ENCODE data around the gene ZNF618. TPM values are rescaled to one million over a fixed set of nuclear protein-coding genes. Genes with fewer than 3 reads are reported as not detected.

Gene ZNF618
- total RNA-seq, 2 donors from 2014 or later = 3.1 to 3.3 TPM

DNA sequence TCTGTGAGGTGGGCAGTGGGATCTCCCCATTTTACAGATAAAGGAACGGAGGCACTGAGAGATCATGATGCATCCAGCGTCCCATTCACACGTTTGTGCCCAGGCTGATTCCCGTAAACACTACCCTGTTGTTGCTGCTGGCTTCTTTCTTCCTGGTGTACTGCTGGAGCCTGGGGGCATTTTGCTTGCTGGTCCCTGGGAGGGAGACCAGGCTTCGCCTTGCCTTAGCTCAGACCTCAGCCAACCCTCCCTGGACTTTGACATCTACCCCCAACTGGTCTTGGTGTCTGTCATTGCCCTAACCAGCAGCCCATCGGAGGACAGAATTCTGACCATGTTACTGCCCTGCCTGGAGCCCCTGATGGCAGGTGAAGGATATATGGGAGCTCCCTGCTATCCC is 82.4 kb downstream of the ZNF618 start:
- H3K4me1 ChIP-seq = no peaks in the 10 kb centered on the region
- no peak overlapping the region for H3K9ac ChIP-seq (ENCODE audit: low read depth in 2 of 2, low read length in 2 of 2)
- no peaks in the 10 kb centered on the region for H3K9me3 ChIP-seq
- no peak overlapping the region for H3K27ac ChIP-seq
- no peaks in the 10 kb centered on the region for H3K27me3 ChIP-seq
- intact Hi-C loops (cut with DNase I) = no loop called here
- no peaks in the 10 kb centered on the region for H3K36me3 ChIP-seq
- DNase-seq = no peak
- no peak overlapping the region for H3K4me3 ChIP-seq
- TF ChIP-seq CTCF (IDR thresholded peaks at IDR 0.05) = no peak

DNA sequence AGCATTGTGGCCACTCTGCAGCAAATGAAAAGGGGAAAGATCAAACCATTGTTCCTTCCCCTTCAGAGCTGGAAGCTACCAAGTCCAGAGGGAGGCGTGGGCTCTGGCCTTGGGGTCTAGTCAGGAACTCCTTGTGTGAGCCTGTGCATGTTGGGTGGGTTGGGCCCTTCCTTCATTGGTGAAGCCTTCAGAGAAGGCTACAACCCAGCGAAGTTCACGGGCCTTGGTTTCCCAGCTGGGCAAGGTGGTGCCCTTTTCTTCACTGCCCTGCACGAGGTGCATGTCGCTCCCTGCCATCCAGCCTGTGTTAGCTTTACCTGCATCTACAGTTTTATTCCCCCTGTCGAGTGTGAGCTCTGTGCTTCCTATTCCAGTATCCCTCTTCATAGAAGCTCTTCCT is 84.7 kb downstream of the ZNF618 start:
- no peak for DNase-seq
- H3K4me1 ChIP-seq = no peaks in the 10 kb centered on the region
- no peak for TF ChIP-seq CTCF (IDR thresholded peaks at IDR 0.05)
- H3K36me3 ChIP-seq = no peaks in the 10 kb centered on the region
- H3K9me3 ChIP-seq = no peaks in the 10 kb centered on the region
- intact Hi-C loops (cut with DNase I) = loop anchor here (10.0 kb wide), 1 partner anchor 156 kb away; no protein-coding TSS in a partner anchor
- H3K4me3 ChIP-seq = no peak overlapping the region
- H3K9ac ChIP-seq (ENCODE audit: low read depth in 2 of 2, low read length in 2 of 2) = no peak overlapping the region
- no peaks in the 10 kb centered on the region for H3K27me3 ChIP-seq
- H3K27ac ChIP-seq = no peak overlapping the region

- intact Hi-C loops (cut with DNase I) = loop anchor here (10.0 kb wide), 1 partner anchor 158 kb away; no protein-coding TSS in a partner anchor
- no peak for DNase-seq
- H3K9ac ChIP-seq (ENCODE audit: low read depth in 2 of 2, low read length in 2 of 2) = no peak overlapping the region
- H3K4me3 ChIP-seq = no peak overlapping the region
- no peaks in the 10 kb centered on the region for H3K27me3 ChIP-seq
- H3K36me3 ChIP-seq = no peaks in the 10 kb centered on the region
- no peaks in the 10 kb centered on the region for H3K9me3 ChIP-seq
- H3K27ac ChIP-seq = no peak overlapping the region
- TF ChIP-seq CTCF (IDR thresholded peaks at IDR 0.05) = no peak
- H3K4me1 ChIP-seq = no peaks in the 10 kb centered on the region
Observed at GRCh38 chr9:113962396-113962795, 86.3 kb downstream of the ZNF618 start.

GRCh38 chr9:113963017-113963620 is 87.0 kb downstream of the ZNF618 start:
- Histone ChIP-seq H3K36me3 (no peaks in the 10 kb centered on the region), H3K9ac (ENCODE audit: low read depth in 2 of 2, low read length in 2 of 2) (no peak overlapping the region), H3K9me3 (no peaks in the 10 kb centered on the region), H3K27me3 (no peaks in the 10 kb centered on the region), H3K27ac (no peak overlapping the region), H3K4me1 (no peaks in the 10 kb centered on the region), H3K4me3 (no peak overlapping the region)
- peak; percentile 58 for DNase-seq
- TF ChIP-seq CTCF (IDR thresholded peaks at IDR 0.05) = peak; percentile 73
- intact Hi-C loops (cut with DNase I) = loop anchor here (10.0 kb wide), 1 partner anchor 158 kb away; no protein-coding TSS in a partner anchor

DNA sequence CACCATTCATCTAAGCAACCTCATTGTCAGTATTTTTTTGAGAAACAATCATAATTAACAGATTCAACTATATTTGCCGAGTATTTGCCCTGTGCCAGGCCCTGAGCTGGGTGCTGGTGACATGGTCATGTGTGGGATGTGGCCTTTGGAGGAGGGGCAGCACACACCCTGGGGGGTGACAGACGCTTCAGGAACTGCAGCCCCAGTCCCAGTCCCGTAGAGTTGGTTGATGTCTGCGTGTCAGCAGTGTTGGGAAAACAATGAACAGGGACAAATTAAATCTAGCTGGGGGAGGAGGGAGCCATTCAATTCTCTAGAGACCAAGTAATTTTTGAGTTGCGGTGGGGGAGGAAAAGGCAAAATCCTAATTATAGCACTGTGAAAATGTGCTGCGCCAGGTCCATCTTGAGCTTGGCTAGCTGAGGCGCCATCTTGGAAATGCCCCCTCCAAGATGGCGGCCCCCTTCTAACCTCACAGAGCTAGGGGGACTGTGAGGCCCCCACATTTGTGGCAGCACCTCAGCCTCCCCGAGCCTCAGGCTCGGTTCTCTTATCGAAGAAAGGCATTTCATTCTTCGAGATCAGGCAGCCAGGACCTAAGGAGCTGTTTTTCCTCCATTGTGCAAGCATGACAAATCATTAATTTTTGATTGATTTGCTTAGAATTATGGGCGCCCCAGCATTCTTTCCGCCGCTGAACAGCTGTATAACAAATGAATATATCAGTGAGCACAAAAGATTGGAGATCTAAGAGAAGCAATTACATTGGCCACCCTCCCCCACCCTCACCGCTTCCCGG is 87.8 kb downstream of the ZNF618 start:
- no peak for DNase-seq
- no peak for TF ChIP-seq CTCF (IDR thresholded peaks at IDR 0.05)

More for the DNA sequence above, 87.8 kb downstream of the ZNF618 start:
- no peak overlapping the region for H3K27ac ChIP-seq
- H3K4me3 ChIP-seq = no peak overlapping the region
- H3K9ac ChIP-seq (ENCODE audit: low read depth in 2 of 2, low read length in 2 of 2) = no peak overlapping the region
- H3K27me3 ChIP-seq = no peaks in the 10 kb centered on the region
- H3K9me3 ChIP-seq = no peaks in the 10 kb centered on the region
- no peaks in the 10 kb centered on the region for H3K4me1 ChIP-seq
- intact Hi-C loops (cut with DNase I) = loop anchor here (10.0 kb wide), 1 partner anchor 159 kb away; no protein-coding TSS in a partner anchor
- no peaks in the 10 kb centered on the region for H3K36me3 ChIP-seq
